H9 (cell line): ENCODE results near the gene LEMD1. TPM values are rescaled to one million over a fixed set of nuclear protein-coding genes. Genes with fewer than 3 reads are reported as not detected.

Experiments
- DNase-seq: peaks from one replicate; pipeline ENCODE4 v3.0.0-alpha.2; 2017
- H2AFZ ChIP-seq: one replicate; pipeline ENCODE4 v1.6.1; 2013; ENCODE audit warnings: mild to moderate bottlenecking, low read length, control low read depth, moderate library complexity
- H2AK5ac ChIP-seq: 2 replicates; pipeline ENCODE4 v1.6.1; 2013; ENCODE audit warnings: low read length, control low read depth, mixed read lengths; ENCODE audit not compliant: insufficient read length
- H2BK120ac ChIP-seq: one replicate; pipeline ENCODE4 v1.6.1; 2013; ENCODE audit warnings: low read depth, mild to moderate bottlenecking, low read length, control low read depth, inconsistent platforms; ENCODE audit not compliant: poor library complexity, severe bottlenecking
- H2BK12ac ChIP-seq: 2 replicates; pipeline ENCODE4 v1.6.1; 2013; ENCODE audit warnings: low read length, control low read depth, mixed read lengths, low read depth; ENCODE audit not compliant: insufficient read length
- H2BK15ac ChIP-seq: 2 replicates; pipeline ENCODE4 v1.6.1; 2013; ENCODE audit warnings: low read depth, low read length, control low read depth
- H2BK20ac ChIP-seq: one replicate; pipeline ENCODE4 v1.6.1; 2013; ENCODE audit warnings: low read depth, mild to moderate bottlenecking, low read length, control low read depth, inconsistent platforms; ENCODE audit not compliant: poor library complexity, severe bottlenecking
- H2BK5ac ChIP-seq: 2 replicates; pipeline ENCODE4 v1.6.1; 2013; ENCODE audit warnings: low read length, control low read depth, mixed read lengths; ENCODE audit not compliant: insufficient read length
- H3K14ac ChIP-seq: 2 replicates; pipeline ENCODE4 v1.6.1; 2013; ENCODE audit warnings: low read length, control low read depth; ENCODE audit not compliant: insufficient read depth
- H3K18ac ChIP-seq: 2 replicates; pipeline ENCODE4 v1.6.1; 2013; ENCODE audit warnings: low read depth, mild to moderate bottlenecking, mixed read lengths, low read length, control low read depth; ENCODE audit not compliant: insufficient read length
- H3K23ac ChIP-seq: 2 replicates; pipeline ENCODE4 v1.6.1; 2013; ENCODE audit warnings: low read length, control low read depth, mixed read lengths, low read depth; ENCODE audit not compliant: insufficient read length
- H3K23me2 ChIP-seq: 2 replicates; pipeline ENCODE4 v1.6.1; 2013; ENCODE audit warnings: low read depth, mild to moderate bottlenecking, mixed read lengths, low read length, control low read depth; ENCODE audit not compliant: insufficient read length, poor library complexity, severe bottlenecking
- H3K27ac ChIP-seq: 2 replicates; pipeline ENCODE4 v1.5.1; 2013; ENCODE audit warnings: low read length, control low read depth, mixed read lengths, low read depth; ENCODE audit not compliant: insufficient read length
- H3K27me3 ChIP-seq: 2 replicates; pipeline ENCODE4 v1.6.1; 2013; ENCODE audit warnings: low read length, control low read depth, inconsistent platforms; ENCODE audit not compliant: insufficient read depth
- H3K4ac ChIP-seq: 2 replicates; pipeline ENCODE4 v1.6.1; 2013; ENCODE audit warnings: low read depth, mild to moderate bottlenecking, control low read depth, inconsistent platforms, low read length, moderate library complexity
- H3K4me1 ChIP-seq: 2 replicates; pipeline ENCODE4 v1.6.1; 2013; ENCODE audit warnings: low read length, control low read depth, inconsistent platforms; ENCODE audit not compliant: insufficient read depth
- H3K4me2 ChIP-seq: 2 replicates; pipeline ENCODE4 v1.6.1; 2013; ENCODE audit warnings: low read length, control low read depth, mixed read lengths; ENCODE audit not compliant: insufficient read length, insufficient read depth
- H3K56ac ChIP-seq: 2 replicates; pipeline ENCODE4 v1.6.1; 2013; ENCODE audit warnings: low read depth, mild to moderate bottlenecking, mixed read lengths, low read length, control low read depth; ENCODE audit not compliant: insufficient read length
- H3K79me1 ChIP-seq: 2 replicates; pipeline ENCODE4 v1.6.1; 2013; ENCODE audit warnings: low read depth, mild to moderate bottlenecking, moderate library complexity, low read length, control low read depth, inconsistent platforms; ENCODE audit not compliant: insufficient read depth, poor library complexity, severe bottlenecking
- H3K79me2 ChIP-seq: 2 replicates; pipeline ENCODE4 v1.6.1; 2013; ENCODE audit warnings: low read length, control low read depth, inconsistent platforms; ENCODE audit not compliant: insufficient read depth
- H3K9ac ChIP-seq: 2 replicates; pipeline ENCODE4 v1.6.1; 2013; ENCODE audit warnings: low read length, control low read depth, mixed read lengths; ENCODE audit not compliant: insufficient read length; ENCODE audit errors: extremely low read depth
- H3K9me3 ChIP-seq: one replicate; pipeline ENCODE4 v1.6.1; 2013; ENCODE audit warnings: low read depth, low read length, inconsistent platforms; ENCODE audit not compliant: control insufficient read depth
- H3T11ph ChIP-seq: one replicate; pipeline ENCODE4 v1.6.1; 2013; ENCODE audit warnings: mild to moderate bottlenecking, low read length, control low read depth, inconsistent platforms
- H4K20me1 ChIP-seq: one replicate; pipeline ENCODE4 v1.6.1; 2013; ENCODE audit not compliant: control insufficient read depth, insufficient read length, insufficient read depth
- H4K5ac ChIP-seq: 2 replicates; pipeline ENCODE4 v1.6.1; 2013; ENCODE audit warnings: low read depth, mild to moderate bottlenecking, mixed read lengths, low read length, control low read depth; ENCODE audit not compliant: insufficient read length
- H4K8ac ChIP-seq: replicated peaks from 2 replicates; pipeline ENCODE4 v1.6.1; 2013; ENCODE audit warnings: low read length, control low read depth, mixed read lengths, low read depth; ENCODE audit not compliant: insufficient read length
- H4K91ac ChIP-seq: 2 replicates; pipeline ENCODE4 v1.6.1; 2013; ENCODE audit warnings: low read depth, mild to moderate bottlenecking, moderate library complexity, mixed read lengths, low read length, control low read depth; ENCODE audit not compliant: insufficient read length
- H3K27ac Mint-ChIP-seq, 3 experiments: 2 replicates in 2 of 3; 3 replicates in 1 of 3; pipeline ENCODE4 v1.8.0; 2020 to 2021; ENCODE audit warnings: mixed read lengths in 3 of 3, mild to moderate bottlenecking in 1 of 3, moderate library complexity in 1 of 3
- H3K27me3 Mint-ChIP-seq: 2 replicates; pipeline ENCODE4 v1.8.0; 2021; ENCODE audit warnings: low read depth, mild to moderate bottlenecking, moderate library complexity, mixed read lengths
- H3K36me3 Mint-ChIP-seq, 3 experiments: 2 replicates in 2 of 3; 3 replicates in 1 of 3; pipeline ENCODE4 v1.8.0; 2020 to 2021; ENCODE audit warnings: low read depth in 3 of 3, mixed read lengths in 3 of 3; ENCODE audit not compliant: insufficient read depth in 1 of 3
- H3K4me1 Mint-ChIP-seq, 2 experiments: 2 replicates each; pipeline ENCODE4 v1.8.0; 2020; ENCODE audit warnings: mixed read lengths in 2 of 2
- H3K4me3 Mint-ChIP-seq, 2 experiments: 2 replicates in 1 of 2; 3 replicates in 1 of 2; pipeline ENCODE4 v1.8.0; 2020 to 2021; ENCODE audit warnings: mild to moderate bottlenecking in 2 of 2, mixed read lengths in 2 of 2, moderate library complexity in 1 of 2
- H3K9me3 Mint-ChIP-seq, 2 experiments: 2 replicates in 1 of 2; 3 replicates in 1 of 2; pipeline ENCODE4 v1.8.0; 2020; ENCODE audit warnings: mild to moderate bottlenecking in 2 of 2, mixed read lengths in 2 of 2, moderate library complexity in 1 of 2
- WGBS: extraction: QIAGEN DNeasy Blood & Tissue Kit; methylation state at CpG from one replicate; pipeline ENCODE4 v1.1.7; 2013; ENCODE audit warnings: missing lambda C conversion rate, low lambda C conversion rate, mixed read lengths; ENCODE audit not compliant: insufficient read length; ENCODE audit errors: extremely low coverage; 5-methylcytosine and 5-hydroxymethylcytosine counted together
- total RNA-seq: library from RNA; stranded (reverse); gene quantifications from 2 replicates; pipeline ENCODE4 v1.2.1, GENCODE V29; 2021
- TF ChIP-seq, protein P1 (sequence below): fragments of 200-600 bp; sonication (generic); conservative IDR thresholded peaks from 3 replicates; pipeline ENCODE4 v1.8.0; 2021; ENCODE audit warnings: antibody characterized with exemption, mild to moderate bottlenecking

The LEMD1 gene
- total RNA-seq, 1 experiment from 2014 or later: 11.8 TPM

DNA sequence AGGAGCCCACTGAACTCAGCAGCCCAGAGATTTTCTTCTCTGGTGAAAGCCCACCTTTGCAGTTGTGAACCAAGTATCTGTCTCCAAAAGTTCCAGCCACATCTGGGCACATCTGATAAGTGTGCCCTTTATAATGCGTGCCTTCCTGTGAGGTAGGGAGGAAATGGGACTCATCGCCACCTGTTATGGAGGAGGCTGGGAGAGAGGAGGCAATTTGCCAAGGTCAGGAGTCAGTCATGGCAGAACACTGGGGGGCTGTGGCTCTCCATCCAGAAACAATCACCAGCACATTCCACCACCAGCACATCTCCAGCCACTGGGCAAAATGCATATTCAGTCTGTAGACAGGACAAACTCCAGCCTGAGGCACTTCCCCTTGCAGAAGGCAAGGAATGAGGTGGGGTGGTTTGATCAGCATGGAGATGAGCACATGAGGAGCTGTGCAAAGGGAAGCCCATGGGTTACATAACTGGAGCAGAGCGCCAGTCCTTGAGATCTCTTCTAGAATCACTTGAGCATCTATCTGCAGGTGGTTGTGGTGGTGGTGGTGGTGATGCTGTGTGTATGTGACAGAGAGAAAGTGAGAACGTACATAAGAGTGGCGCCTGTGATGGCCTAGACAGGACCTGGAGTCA lies 15.0 kb upstream of the LEMD1 start:
- H3K56ac ChIP-seq: no peak overlapping the region
- H2BK5ac ChIP-seq: no peak overlapping the region
- no peaks in the 10 kb centered on the region for H3K27me3 ChIP-seq
- no peaks in the 10 kb centered on the region for H3K79me1 ChIP-seq
- no peak overlapping the region for H3K4me2 ChIP-seq
- no peak overlapping the region for H2AFZ ChIP-seq
- WGBS: no CpG with 5 or more reads among the region's 5 CpGs
- peaks cover 41% of the 10 kb centered on the region for H3K27me3 Mint-ChIP-seq
- H3K27ac Mint-ChIP-seq: no peak overlapping the region
- no peaks in the 10 kb centered on the region for H4K20me1 ChIP-seq
- H3K27ac ChIP-seq: no peak overlapping the region
- no peak overlapping the region for H3T11ph ChIP-seq
- no peak overlapping the region for H2AK5ac ChIP-seq
- no peak for DNase-seq
- H4K5ac ChIP-seq: no peak overlapping the region
- H3K9ac ChIP-seq: no peak overlapping the region
- H3K9me3 ChIP-seq: no peaks in the 10 kb centered on the region
- peaks cover 0 to 5% (median 0%) of the 10 kb centered on the region in 3 experiments; a peak in 4 of 7 replicates for H3K36me3 Mint-ChIP-seq
- no peak overlapping the region; a peak in 1 of 5 replicates for H3K4me3 Mint-ChIP-seq
- H3K4me1 ChIP-seq: peaks cover 11% of the 10 kb centered on the region; the same call in 1 of the 2 replicates
- H3K18ac ChIP-seq: no peak overlapping the region
- no peaks in the 10 kb centered on the region for H3K79me2 ChIP-seq
- no peaks in the 10 kb centered on the region for H3K9me3 Mint-ChIP-seq
- H3K23me2 ChIP-seq: no peaks in the 10 kb centered on the region
- TF ChIP-seq, protein P1, sequence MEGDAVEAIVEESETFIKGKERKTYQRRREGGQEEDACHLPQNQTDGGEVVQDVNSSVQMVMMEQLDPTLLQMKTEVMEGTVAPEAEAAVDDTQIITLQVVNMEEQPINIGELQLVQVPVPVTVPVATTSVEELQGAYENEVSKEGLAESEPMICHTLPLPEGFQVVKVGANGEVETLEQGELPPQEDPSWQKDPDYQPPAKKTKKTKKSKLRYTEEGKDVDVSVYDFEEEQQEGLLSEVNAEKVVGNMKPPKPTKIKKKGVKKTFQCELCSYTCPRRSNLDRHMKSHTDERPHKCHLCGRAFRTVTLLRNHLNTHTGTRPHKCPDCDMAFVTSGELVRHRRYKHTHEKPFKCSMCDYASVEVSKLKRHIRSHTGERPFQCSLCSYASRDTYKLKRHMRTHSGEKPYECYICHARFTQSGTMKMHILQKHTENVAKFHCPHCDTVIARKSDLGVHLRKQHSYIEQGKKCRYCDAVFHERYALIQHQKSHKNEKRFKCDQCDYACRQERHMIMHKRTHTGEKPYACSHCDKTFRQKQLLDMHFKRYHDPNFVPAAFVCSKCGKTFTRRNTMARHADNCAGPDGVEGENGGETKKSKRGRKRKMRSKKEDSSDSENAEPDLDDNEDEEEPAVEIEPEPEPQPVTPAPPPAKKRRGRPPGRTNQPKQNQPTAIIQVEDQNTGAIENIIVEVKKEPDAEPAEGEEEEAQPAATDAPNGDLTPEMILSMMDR: no peak
- no peak overlapping the region for H4K91ac ChIP-seq
- no peak overlapping the region for H2BK12ac ChIP-seq
- H3K4ac ChIP-seq: no peak overlapping the region
- H4K8ac ChIP-seq: no peak overlapping the region
- H2BK120ac ChIP-seq: no peak overlapping the region
- no peak overlapping the region for H2BK15ac ChIP-seq
- H3K4me1 Mint-ChIP-seq: peaks cover 38 to 56% of the 10 kb centered on the region in 2 experiments
- no peak overlapping the region for H3K23ac ChIP-seq
- no peak overlapping the region for H2BK20ac ChIP-seq
- no peak overlapping the region for H3K14ac ChIP-seq
